HCT116 (cell line): Measurements from ENCODE around the gene SGPP2. TPM values are rescaled to one million over a fixed set of nuclear protein-coding genes. Genes with fewer than 3 reads are reported as not detected.

Source experiments
- ATAC-seq: fragments of 200-7000 bp; cut with Tn5 transposase; 2 replicates; pipeline ENCODE4 v1.9.1; 2020; ENCODE audit warnings: mild to moderate bottlenecking, moderate library complexity
- BruUV-seq: library from RNA; stranded (reverse); fragments of 400-500 nt; replicated peaks from 2 replicates; lab custom pipeline; 2021; lab: Mats Ljungman, UMichigan
- CTCF ChIA-PET: fragments of 300-600 bp; sonication (Branson Sonifier 250); formaldehyde crosslinking; loops from one replicate; lab custom pipeline; 2021; ENCODE audit warnings: antibody characterized with exemption; lab: Charles Lee
- POLR2A ChIA-PET: fragments of 300-600, 350-600 bp; sonication (Branson Sonifier 250); formaldehyde crosslinking; loops from one replicate; lab custom pipeline; 2021; ENCODE audit warnings: antibody characterized with exemption; lab: Charles Lee
- RAD21 ChIA-PET, 2 experiments: fragments of 300-600 bp; sonication (Branson Sonifier 250); formaldehyde crosslinking; loops; one replicate each; lab custom pipeline; 2023; ENCODE audit warnings: low total read pairs in 2 of 2; ENCODE audit not compliant: uncharacterized antibody in 2 of 2, unreplicated experiment in 2 of 2, low non-redundant PET in 1 of 2; lab: Charles Lee
- DNase-seq: peaks from one replicate; pipeline ENCODE4 v3.0.0-alpha.2; 2010; ENCODE audit warnings: low read depth, low spot score
- H2AFZ ChIP-seq: fragments of 200-600 bp; shearing (Covaris generic), sonication (generic); 2 replicates; pipeline ENCODE4 v1.6.1; 2017; ENCODE audit warnings: low read depth, mixed run types, mixed read lengths, antibody characterized with exemption, low read length; ENCODE audit not compliant: poor library complexity, severe bottlenecking
- H3K27ac ChIP-seq: 2 replicates; pipeline ENCODE4 v1.5.1; 2012; ENCODE audit warnings: low read depth, low read length
- H3K27me3 ChIP-seq: fragments of 200-600 bp; sonication (generic); 2 replicates; pipeline ENCODE4 v1.6.1; 2016; ENCODE audit warnings: mixed run types, low read length, mixed read lengths; ENCODE audit not compliant: insufficient read depth
- H3K36me3 ChIP-seq, 2 experiments: fragments of 200-500 bp in 1 of 2; fragments of 200-600 bp in 1 of 2; sonication (Bioruptor generic) in 1 of 2; sonication (generic) in 1 of 2; 2 replicates each; pipeline versions ENCODE4 v1.5.1 to v1.6.1; 2014 to 2016; ENCODE audit warnings: low read length in 2 of 2, inconsistent platforms in 1 of 2, mixed read lengths in 1 of 2, mixed run types in 1 of 2; ENCODE audit not compliant: insufficient read depth in 2 of 2, control insufficient read depth in 1 of 2
- H3K4me1 ChIP-seq, 2 experiments: fragments of 200-600 bp in 1 of 2; sonication (generic) in 1 of 2; 2 replicates each; pipeline versions ENCODE4 v1.5.1 to v1.6.1; 2012 to 2017; ENCODE audit warnings: low read length in 2 of 2, inconsistent platforms in 1 of 2, mild to moderate bottlenecking in 1 of 2, mixed read lengths in 1 of 2, mixed run types in 1 of 2, moderate library complexity in 1 of 2; ENCODE audit not compliant: insufficient read depth in 2 of 2, control insufficient read depth in 1 of 2
- H3K4me2 ChIP-seq: fragments of 200-600 bp; sonication (generic); 2 replicates; pipeline ENCODE4 v1.6.1; 2017; ENCODE audit warnings: mixed run types, low read length, mixed read lengths
- H3K4me3 ChIP-seq, 2 experiments: fragments of 200-600 bp in 1 of 2; sonication (generic) in 1 of 2; replicated peaks in 1 of 2; 2 replicates each; pipeline ENCODE4 v1.5.1; 2011 to 2016; ENCODE audit warnings: low read length in 2 of 2, control low read depth in 1 of 2, low read depth in 1 of 2, mild to moderate bottlenecking in 1 of 2, mixed read lengths in 1 of 2, mixed run types in 1 of 2
- H3K79me2 ChIP-seq: fragments of 200-600 bp; sonication (generic); 2 replicates; pipeline ENCODE4 v1.6.1; 2017; ENCODE audit warnings: mild to moderate bottlenecking, mixed run types, low read length, moderate library complexity, mixed read lengths; ENCODE audit not compliant: insufficient read depth
- H3K9ac ChIP-seq: fragments of 200-600 bp; sonication (generic); 2 replicates; pipeline ENCODE4 v1.6.1; 2016; ENCODE audit warnings: low read length, mixed read lengths
- H3K9me2 ChIP-seq: fragments of 200-600 bp; sonication (generic), shearing (Covaris generic); 2 replicates; pipeline ENCODE4 v1.6.1; 2017; ENCODE audit warnings: mixed run types, mild to moderate bottlenecking, moderate library complexity; ENCODE audit not compliant: insufficient read depth
- H3K9me3 ChIP-seq, 2 experiments: fragments of 200-500 bp in 1 of 2; fragments of 200-600 bp in 1 of 2; sonication (Bioruptor generic) in 1 of 2; sonication (generic) in 1 of 2; 2 replicates each; pipeline ENCODE4 v1.6.1; 2014 to 2017; ENCODE audit warnings: low read length in 2 of 2, mixed read lengths in 2 of 2, inconsistent platforms in 1 of 2, low read depth in 1 of 2, mild to moderate bottlenecking in 1 of 2, mixed run types in 1 of 2, moderate library complexity in 1 of 2; ENCODE audit not compliant: control insufficient read depth in 1 of 2, insufficient read depth in 1 of 2
- H4K20me1 ChIP-seq: fragments of 200-600 bp; sonication (generic), shearing (Covaris generic); 2 replicates; pipeline ENCODE4 v1.6.1; 2017; ENCODE audit warnings: mixed run types, mild to moderate bottlenecking, moderate library complexity; ENCODE audit not compliant: insufficient read depth
- CBX3 ChIP-seq: IDR thresholded peaks from 2 replicates; pipeline ENCODE4 v1.6.1; 2012; ENCODE audit warnings: low read depth
- CEBPB ChIP-seq: IDR thresholded peaks from 2 replicates; pipeline ENCODE4 v1.6.1; 2012; ENCODE audit warnings: low read depth
- EGR1 ChIP-seq: IDR thresholded peaks from 2 replicates; pipeline ENCODE4 v1.6.1; 2012; ENCODE audit warnings: low read depth
- JUND ChIP-seq: IDR thresholded peaks from 2 replicates; pipeline ENCODE4 v1.6.1; 2012
- SRF ChIP-seq: IDR thresholded peaks from 2 replicates; pipeline ENCODE4 v1.6.1; 2012; ENCODE audit warnings: low read depth
- TCF7L2 ChIP-seq: IDR thresholded peaks from 2 replicates; pipeline ENCODE4 v1.7.0; 2011; ENCODE audit warnings: borderline replicate concordance, inconsistent platforms; ENCODE audit not compliant: insufficient read depth, insufficient read length; ENCODE audit errors: extremely low read depth
- ZFX ChIP-seq: fragments of 450-650 bp; IDR thresholded peaks from 2 replicates; pipeline ENCODE4 v1.6.1; 2017
- intact Hi-C: fragments of 100-400 bp; cut with micrococcal nuclease; formaldehyde crosslinking; loops from 2 replicates; pipeline ENCODE4 v1.10.0; 2022
- total RNA-seq: library from RNA; stranded (reverse); gene quantifications from one replicate; pipeline ENCODE4 v1.2.1, GENCODE V29; 2021; ENCODE audit not compliant: unreplicated experiment
- TF ChIP-seq, protein P1 (sequence below): IDR thresholded peaks from 2 replicates; pipeline ENCODE4 v1.6.1; 2011; ENCODE audit warnings: mild to moderate bottlenecking, low read length, moderate library complexity; ENCODE audit not compliant: insufficient replicate concordance; ENCODE audit errors: extremely low read depth
- TF ChIP-seq, protein P2 (sequence below): IDR thresholded peaks from 2 replicates; pipeline ENCODE4 v1.6.1; 2012; ENCODE audit warnings: low read depth
- TF ChIP-seq, protein P3 (sequence below): IDR thresholded peaks from 2 replicates; pipeline ENCODE4 v1.6.1; 2012

Gene SGPP2
- total RNA-seq, 1 experiment from 2014 or later: 1.6 TPM

DNA sequence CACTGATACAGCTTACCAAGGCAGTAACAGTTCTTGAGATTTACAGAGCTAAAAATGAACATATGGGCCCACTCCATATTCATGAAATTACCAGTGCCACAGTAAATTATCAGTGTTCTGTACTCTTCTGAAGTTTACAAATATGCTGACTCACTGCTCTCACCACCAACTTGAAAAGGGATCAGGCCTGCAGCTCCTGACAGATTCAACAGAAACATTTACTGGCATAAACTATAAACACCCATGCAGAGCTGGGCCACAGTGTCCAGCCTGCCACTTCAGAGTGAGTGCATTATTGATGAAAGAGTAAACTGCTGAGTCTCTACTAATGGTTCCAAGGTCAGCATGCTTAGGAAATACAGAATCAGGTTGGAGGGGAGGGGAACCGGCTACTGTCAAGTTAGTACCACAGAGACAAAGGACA, 148.4 kb downstream of the SGPP2 start:
- ATAC-seq (no peak), DNase-seq (no peak)
- RAD21 ChIA-PET: no interaction called here
- Histone ChIP-seq H3K27ac (no peak overlapping the region), H3K9me2 (no peaks in the 10 kb centered on the region), H2AFZ (no peak overlapping the region), H3K4me2 (no peak overlapping the region), H3K4me1 (peaks cover 3 to 8% of the 10 kb centered on the region in 2 experiments; a peak in 1 of 4 replicates), H3K4me3 (no peak overlapping the region), H3K36me3 (peaks cover 6 to 9% of the 10 kb centered on the region in 2 experiments; a peak in 3 of 4 replicates), H3K27me3 (no peaks in the 10 kb centered on the region), H3K79me2 (no peaks in the 10 kb centered on the region)
- intact Hi-C loops: no loop called here
- no TSS peak for BruUV-seq
- CTCF ChIA-PET: interaction anchor here (1.6 kb wide), 1 partner anchor 11 kb away, joined by 7 read pairs; no protein-coding TSS in a partner anchor
- TF ChIP-seq SRF (no peak), CEBPB (no peak), CBX3 (no peak), EGR1 (no peak), TCF7L2 (no peak), ZFX (no peak), JUND (no peak)
- TF ChIP-seq, protein P1, sequence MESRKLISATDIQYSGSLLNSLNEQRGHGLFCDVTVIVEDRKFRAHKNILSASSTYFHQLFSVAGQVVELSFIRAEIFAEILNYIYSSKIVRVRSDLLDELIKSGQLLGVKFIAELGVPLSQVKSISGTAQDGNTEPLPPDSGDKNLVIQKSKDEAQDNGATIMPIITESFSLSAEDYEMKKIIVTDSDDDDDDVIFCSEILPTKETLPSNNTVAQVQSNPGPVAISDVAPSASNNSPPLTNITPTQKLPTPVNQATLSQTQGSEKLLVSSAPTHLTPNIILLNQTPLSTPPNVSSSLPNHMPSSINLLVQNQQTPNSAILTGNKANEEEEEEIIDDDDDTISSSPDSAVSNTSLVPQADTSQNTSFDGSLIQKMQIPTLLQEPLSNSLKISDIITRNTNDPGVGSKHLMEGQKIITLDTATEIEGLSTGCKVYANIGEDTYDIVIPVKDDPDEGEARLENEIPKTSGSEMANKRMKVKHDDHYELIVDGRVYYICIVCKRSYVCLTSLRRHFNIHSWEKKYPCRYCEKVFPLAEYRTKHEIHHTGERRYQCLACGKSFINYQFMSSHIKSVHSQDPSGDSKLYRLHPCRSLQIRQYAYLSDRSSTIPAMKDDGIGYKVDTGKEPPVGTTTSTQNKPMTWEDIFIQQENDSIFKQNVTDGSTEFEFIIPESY: no peak
- TF ChIP-seq, protein P2, sequence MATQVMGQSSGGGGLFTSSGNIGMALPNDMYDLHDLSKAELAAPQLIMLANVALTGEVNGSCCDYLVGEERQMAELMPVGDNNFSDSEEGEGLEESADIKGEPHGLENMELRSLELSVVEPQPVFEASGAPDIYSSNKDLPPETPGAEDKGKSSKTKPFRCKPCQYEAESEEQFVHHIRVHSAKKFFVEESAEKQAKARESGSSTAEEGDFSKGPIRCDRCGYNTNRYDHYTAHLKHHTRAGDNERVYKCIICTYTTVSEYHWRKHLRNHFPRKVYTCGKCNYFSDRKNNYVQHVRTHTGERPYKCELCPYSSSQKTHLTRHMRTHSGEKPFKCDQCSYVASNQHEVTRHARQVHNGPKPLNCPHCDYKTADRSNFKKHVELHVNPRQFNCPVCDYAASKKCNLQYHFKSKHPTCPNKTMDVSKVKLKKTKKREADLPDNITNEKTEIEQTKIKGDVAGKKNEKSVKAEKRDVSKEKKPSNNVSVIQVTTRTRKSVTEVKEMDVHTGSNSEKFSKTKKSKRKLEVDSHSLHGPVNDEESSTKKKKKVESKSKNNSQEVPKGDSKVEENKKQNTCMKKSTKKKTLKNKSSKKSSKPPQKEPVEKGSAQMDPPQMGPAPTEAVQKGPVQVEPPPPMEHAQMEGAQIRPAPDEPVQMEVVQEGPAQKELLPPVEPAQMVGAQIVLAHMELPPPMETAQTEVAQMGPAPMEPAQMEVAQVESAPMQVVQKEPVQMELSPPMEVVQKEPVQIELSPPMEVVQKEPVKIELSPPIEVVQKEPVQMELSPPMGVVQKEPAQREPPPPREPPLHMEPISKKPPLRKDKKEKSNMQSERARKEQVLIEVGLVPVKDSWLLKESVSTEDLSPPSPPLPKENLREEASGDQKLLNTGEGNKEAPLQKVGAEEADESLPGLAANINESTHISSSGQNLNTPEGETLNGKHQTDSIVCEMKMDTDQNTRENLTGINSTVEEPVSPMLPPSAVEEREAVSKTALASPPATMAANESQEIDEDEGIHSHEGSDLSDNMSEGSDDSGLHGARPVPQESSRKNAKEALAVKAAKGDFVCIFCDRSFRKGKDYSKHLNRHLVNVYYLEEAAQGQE: no peak
- TF ChIP-seq, protein P3, sequence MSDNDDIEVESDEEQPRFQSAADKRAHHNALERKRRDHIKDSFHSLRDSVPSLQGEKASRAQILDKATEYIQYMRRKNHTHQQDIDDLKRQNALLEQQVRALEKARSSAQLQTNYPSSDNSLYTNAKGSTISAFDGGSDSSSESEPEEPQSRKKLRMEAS: no peak
- TF ChIP-seq, all 23 proteins: peak for 0
- POLR2A ChIA-PET: no interaction called here
- no peak overlapping the region for H3K9ac ChIP-seq
- no peaks in the 10 kb centered on the region for H4K20me1 ChIP-seq
- no peaks in the 10 kb centered on the region for H3K9me3 ChIP-seq
